HK-2 (cell line): ENCODE results near the gene ZFR.

Source experiments
- DNase-seq: peaks from one replicate; pipeline ENCODE4 v3.0.0-alpha.2; 2018; ENCODE audit not compliant: unreplicated experiment

ZFR gene

GRCh38 chr5:32444431-32445286 is at the start of gene ZFR:
Gene ZFR, minus strand, starts transcription at chr5:32444740. Its CDS starts 82 bp downstream, at chr5:32444658.
- DNase-seq: peak; percentile 90

GRCh38 chr5:32490972-32491557 is 46.5 kb upstream of the ZFR start:
- DNase-seq: no peak

GRCh38 chr5:32489791-32490562 is 45.4 kb upstream of the ZFR start:
- peak; percentile 45 for DNase-seq

- no peak for DNase-seq
Measured at GRCh38 chr5:32487424-32487823, 42.9 kb upstream of the ZFR start.

GRCh38 chr5:32487008-32487407 is 42.5 kb upstream of the ZFR start:
- no peak for DNase-seq

- DNase-seq: no peak
Measured at GRCh38 chr5:32482193-32482592, 37.7 kb upstream of the ZFR start.

- no peak for DNase-seq
Measured at GRCh38 chr5:32479096-32479495, 34.6 kb upstream of the ZFR start.

GRCh38 chr5:32476891-32477290 is 32.4 kb upstream of the ZFR start:
- DNase-seq: no peak

- no peak for DNase-seq
Measured at GRCh38 chr5:32475334-32476097, 31.0 kb upstream of the ZFR start.

GRCh38 chr5:32474209-32474854 is 29.8 kb upstream of the ZFR start:
- no peak for DNase-seq

- DNase-seq: no peak
Measured at GRCh38 chr5:32473072-32473471, 28.5 kb upstream of the ZFR start.

GRCh38 chr5:32471784-32472183 is 27.2 kb upstream of the ZFR start:
- DNase-seq: no peak

- DNase-seq: no peak
Measured at GRCh38 chr5:32465076-32465475, 20.5 kb upstream of the ZFR start.

GRCh38 chr5:32462618-32463017 is 18.1 kb upstream of the ZFR start:
- peak; percentile 13 for DNase-seq

- DNase-seq: no peak
Measured at GRCh38 chr5:32461441-32462120, 17.0 kb upstream of the ZFR start.

- DNase-seq: no peak
Measured at GRCh38 chr5:32460702-32461101, 16.2 kb upstream of the ZFR start.

GRCh38 chr5:32458880-32459495 is 14.4 kb upstream of the ZFR start:
- no peak for DNase-seq

GRCh38 chr5:32455311-32455710 is 10.8 kb upstream of the ZFR start:
- DNase-seq: no peak

GRCh38 chr5:32454821-32455220 is 10.3 kb upstream of the ZFR start:
- DNase-seq: no peak

GRCh38 chr5:32453916-32454315 is 9.4 kb upstream of the ZFR start:
- no peak for DNase-seq
